SK-N-SH (cell line): Measurements from ENCODE around the gene NUBP1. TPM values are rescaled to one million over a fixed set of nuclear protein-coding genes. Genes with fewer than 3 reads are reported as not detected.

Experiments
- CTCF ChIA-PET: fragments of 300-600, 350-600 bp; formaldehyde crosslinking; extraction: SDS; loops from one replicate; lab custom pipeline; 2021; lab: Yijun Ruan, JAX
- POLR2A ChIA-PET: fragments of 350-600 bp; sonication (Branson Sonifier 250); formaldehyde crosslinking; extraction: SDS; loops from one replicate; lab custom pipeline; 2020; ENCODE audit warnings: antibody characterized with exemption, inconsistent platforms; lab: Yijun Ruan, JAX
- DNase-seq: peaks from one replicate; pipeline ENCODE4 v3.0.0; 2012
- H2AFZ ChIP-seq: fragments of 200-600 bp; sonication (generic); 2 replicates; pipeline ENCODE4 v1.8.1; 2016; ENCODE audit warnings: antibody characterized with exemption, mild to moderate bottlenecking, low read depth
- H3F3A ChIP-seq: fragments of 200-600 bp; sonication (generic); replicated peaks from 2 replicates; pipeline ENCODE3; 2016; ENCODE audit warnings: antibody characterized with exemption, mild to moderate bottlenecking; ENCODE audit not compliant: insufficient read depth
- H3K27ac ChIP-seq, 2 experiments: fragments of 200-500 bp in 1 of 2; fragments of 200-600 bp in 1 of 2; sonication (Bioruptor generic) in 1 of 2; sonication (generic), shearing (Covaris generic) in 1 of 2; 2 replicates each; pipeline versions ENCODE4 v1.5.1 to v1.6.1; 2014 to 2016; ENCODE audit warnings: low read depth in 2 of 2, inconsistent platforms in 1 of 2, low read length in 1 of 2, mild to moderate bottlenecking in 1 of 2, mixed read lengths in 1 of 2
- H3K27me3 ChIP-seq: fragments of 200-600 bp; sonication (generic), shearing (Covaris generic); 2 replicates; pipeline ENCODE4 v1.6.1; 2016; ENCODE audit warnings: mixed run types; ENCODE audit not compliant: insufficient read depth
- H3K36me3 ChIP-seq, 2 experiments: fragments of 200-500 bp in 1 of 2; fragments of 200-600 bp in 1 of 2; sonication (Bioruptor generic) in 1 of 2; sonication (generic) in 1 of 2; replicated peaks in 1 of 2; 2 replicates each; pipeline versions ENCODE3 to v1.5.1; 2014 to 2016; ENCODE audit warnings: low read length in 1 of 2, mild to moderate bottlenecking in 1 of 2; ENCODE audit not compliant: insufficient read depth in 2 of 2, control insufficient read depth in 1 of 2
- H3K4me1 ChIP-seq, 2 experiments: fragments of 200-500 bp in 1 of 2; fragments of 200-600 bp in 1 of 2; sonication (Bioruptor generic) in 1 of 2; sonication (generic), shearing (Covaris generic) in 1 of 2; 2 replicates each; pipeline versions ENCODE4 v1.5.1 to v1.6.1; 2014 to 2016; ENCODE audit warnings: low read depth in 1 of 2, low read length in 1 of 2, mixed run types in 1 of 2; ENCODE audit not compliant: insufficient read depth in 2 of 2, control insufficient read depth in 1 of 2
- H3K4me2 ChIP-seq: fragments of 200-600 bp; sonication (generic), shearing (Covaris generic); 2 replicates; pipeline ENCODE4 v1.6.1; 2017; ENCODE audit warnings: mixed run types
- H3K4me3 ChIP-seq, 2 experiments: fragments of 200-500 bp in 1 of 2; fragments of 200-600 bp in 1 of 2; sonication (Bioruptor generic) in 1 of 2; sonication (generic), shearing (Covaris generic) in 1 of 2; 2 replicates each; pipeline versions ENCODE4 v1.5.1 to v1.8.1; 2014 to 2016; ENCODE audit warnings: low read depth in 2 of 2, inconsistent platforms in 1 of 2, low read length in 1 of 2, mild to moderate bottlenecking in 1 of 2, mixed read lengths in 1 of 2, moderate library complexity in 1 of 2
- H3K79me2 ChIP-seq: fragments of 200-600 bp; sonication (generic); 2 replicates; pipeline ENCODE4 v1.8.1; 2017; ENCODE audit warnings: mild to moderate bottlenecking; ENCODE audit not compliant: insufficient read depth
- H3K9ac ChIP-seq: fragments of 200-600 bp; sonication (generic); 2 replicates; pipeline ENCODE4 v1.6.1; 2017; ENCODE audit warnings: mixed run types
- H3K9me2 ChIP-seq: fragments of 200-600 bp; sonication (generic); 2 replicates; pipeline ENCODE4 v1.6.1; 2017; ENCODE audit warnings: mixed run types
- H3K9me3 ChIP-seq: fragments of 200-600 bp; sonication (generic); 2 replicates; pipeline ENCODE4 v1.6.1; 2017; ENCODE audit warnings: mixed run types, mild to moderate bottlenecking, moderate library complexity
- H4K20me1 ChIP-seq: fragments of 200-600 bp; sonication (generic); 2 replicates; pipeline ENCODE4 v1.6.1; 2017; ENCODE audit warnings: mild to moderate bottlenecking, mixed run types; ENCODE audit not compliant: insufficient read depth
- CHD2 ChIP-seq: fragments of 150-350 bp; IDR thresholded peaks from 2 replicates; pipeline ENCODE4 v1.6.1; 2018; ENCODE audit warnings: low read length; ENCODE audit not compliant: partially characterized antibody
- CTCF ChIP-seq: fragments of 200-600 bp; sonication (generic); IDR thresholded peaks from 2 replicates; pipeline ENCODE4 v1.6.1; 2017; ENCODE audit warnings: antibody characterized with exemption, mild to moderate bottlenecking, moderate library complexity
- ELF1 ChIP-seq: IDR thresholded peaks from 2 replicates; pipeline ENCODE4 v1.4.0; 2012
- EP300 ChIP-seq, 2 experiments: IDR thresholded peaks; 2 replicates each; pipeline versions ENCODE4 v1.4.0 to v1.6.1; 2012; ENCODE audit warnings: borderline replicate concordance in 1 of 2, low read depth in 1 of 2, low read length in 1 of 2
- FOSL2 ChIP-seq: IDR thresholded peaks from 2 replicates; pipeline ENCODE4 v1.4.0; 2012; ENCODE audit warnings: low read depth, mild to moderate bottlenecking, moderate library complexity, borderline replicate concordance
- GATA2 ChIP-seq: sonication (generic); formaldehyde crosslinking; IDR thresholded peaks from 2 replicates; pipeline ENCODE4 v1.5.0; 2020; ENCODE audit warnings: mild to moderate bottlenecking, missing genetic modification reagents
- MXI1 ChIP-seq: IDR thresholded peaks from 2 replicates; pipeline ENCODE4 v1.6.1; 2012; ENCODE audit warnings: mild to moderate bottlenecking, low read depth, low read length, improper control_type of control experiment
- NFIC ChIP-seq: IDR thresholded peaks from 2 replicates; pipeline ENCODE4 v1.4.0; 2012; ENCODE audit warnings: borderline replicate concordance
- RAD21 ChIP-seq: IDR thresholded peaks from 2 replicates; pipeline ENCODE4 v1.6.1; 2012; ENCODE audit warnings: mild to moderate bottlenecking, low read length
- RXRA ChIP-seq: IDR thresholded peaks from 2 replicates; pipeline ENCODE4 v1.4.0; 2012; ENCODE audit warnings: low read depth, mild to moderate bottlenecking, borderline replicate concordance
- SIN3A ChIP-seq: IDR thresholded peaks from 2 replicates; pipeline ENCODE4 v1.6.1; 2012; ENCODE audit warnings: low read depth, mild to moderate bottlenecking, low read length, moderate library complexity, borderline replicate concordance
- TAF1 ChIP-seq: IDR thresholded peaks from 2 replicates; pipeline ENCODE4 v1.6.1; 2012; ENCODE audit warnings: low read depth, mild to moderate bottlenecking, low read length, moderate library complexity, borderline replicate concordance
- TCF12 ChIP-seq: IDR thresholded peaks from 2 replicates; pipeline ENCODE4 v1.4.0; 2012
- TEAD4 ChIP-seq: IDR thresholded peaks from 2 replicates; pipeline ENCODE4 v1.4.0; 2012; ENCODE audit warnings: mild to moderate bottlenecking, borderline replicate concordance; ENCODE audit not compliant: insufficient read depth
- USF2 ChIP-seq: fragments of 150-350 bp; IDR thresholded peaks from 2 replicates; pipeline ENCODE4 v1.6.1; 2017; ENCODE audit warnings: antibody characterized with exemption, low read length, low read depth, borderline replicate concordance
- YY1 ChIP-seq: IDR thresholded peaks from 2 replicates; pipeline ENCODE4 v1.4.0; 2012; ENCODE audit warnings: low read depth, mild to moderate bottlenecking
- WGBS: methylation state at CpG from one replicate; pipeline ENCODE4 v1.1.6; 2017; ENCODE audit warnings: low lambda C conversion rate; 5-methylcytosine and 5-hydroxymethylcytosine counted together
- polyA plus RNA-seq, 3 experiments: library from polyadenylated mRNA; depleted of rRNA; stranded (reverse); fragments of >200 nt; gene quantifications; 2 replicates each; pipeline ENCODE4 v1.2.3, GENCODE V29; 2012
- TF ChIP-seq, protein P1 (sequence below): IDR thresholded peaks from 2 replicates; pipeline ENCODE4 v1.4.0; 2012; ENCODE audit warnings: low read depth, borderline replicate concordance

The NUBP1 gene
- polyA plus RNA-seq, 1 of the 3 experiments (the other 2 are of a cell fraction) = 49.8 TPM

DNA sequence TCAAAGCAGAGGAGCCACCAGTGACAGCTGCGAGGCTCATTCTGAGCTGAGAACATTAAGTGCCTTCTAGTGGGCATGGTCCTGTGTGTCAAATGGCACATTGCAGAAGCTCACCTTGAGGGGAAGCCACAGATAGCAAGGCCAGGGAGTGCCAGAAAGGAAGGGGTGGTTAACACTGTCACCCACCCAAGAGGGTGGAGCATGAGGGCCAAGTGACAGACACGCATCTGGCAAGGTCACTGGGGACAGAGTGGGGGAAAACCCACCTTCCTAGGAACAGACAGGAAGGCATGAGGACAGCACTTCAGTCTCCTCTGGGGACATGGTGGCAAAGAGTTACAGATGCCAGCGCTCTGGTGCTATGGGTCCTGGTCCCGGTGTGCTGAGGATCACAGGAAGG, 22.1 kb downstream of the NUBP1 start:
- CTCF ChIA-PET = interaction anchor here (0.6 to 1.7 kb wide), 2 partner anchors 25 to 153 kb away, joined by 3 to 7 read pairs; no protein-coding TSS in a partner anchor
- Histone ChIP-seq H3K79me2 (no peaks in the 10 kb centered on the region), H3K9me2 (no peaks in the 10 kb centered on the region), H3K36me3 (peaks cover 8 to 18% of the 10 kb centered on the region in 2 experiments), H3F3A (no peaks in the 10 kb centered on the region), H3K27me3 (no peaks in the 10 kb centered on the region), H3K27ac (no peak overlapping the region), H3K9ac (no peak overlapping the region), H3K4me3 (no peak overlapping the region), H4K20me1 (no peaks in the 10 kb centered on the region), H2AFZ (no peak overlapping the region), H3K4me1 (peaks cover 0 to 6% of the 10 kb centered on the region in 2 experiments; a peak in 1 of 4 replicates), H3K9me3 (no peaks in the 10 kb centered on the region), H3K4me2 (no peak overlapping the region)
- POLR2A ChIA-PET = interaction anchor here (0.6 kb wide), 1 partner anchor 22 kb away, joined by 3 read pairs; no protein-coding TSS in a partner anchor
- TF ChIP-seq MXI1 (no peak), TEAD4 (no peak), RAD21 (no peak), GATA2 (CRISPR knock-in tag) (no peak), USF2 (no peak), CTCF (no peak), YY1 (no peak), SIN3A (no peak), ELF1 (no peak), TAF1 (no peak), EP300 (IDR thresholded peaks at IDR 0.05; ENCODE audit: borderline replicate concordance in 1 of 2, low read depth in 1 of 2, low read length in 1 of 2) (no peak), RXRA (no peak), CHD2 (no peak), FOSL2 (no peak), NFIC (no peak), TCF12 (no peak)
- TF ChIP-seq, protein P1, sequence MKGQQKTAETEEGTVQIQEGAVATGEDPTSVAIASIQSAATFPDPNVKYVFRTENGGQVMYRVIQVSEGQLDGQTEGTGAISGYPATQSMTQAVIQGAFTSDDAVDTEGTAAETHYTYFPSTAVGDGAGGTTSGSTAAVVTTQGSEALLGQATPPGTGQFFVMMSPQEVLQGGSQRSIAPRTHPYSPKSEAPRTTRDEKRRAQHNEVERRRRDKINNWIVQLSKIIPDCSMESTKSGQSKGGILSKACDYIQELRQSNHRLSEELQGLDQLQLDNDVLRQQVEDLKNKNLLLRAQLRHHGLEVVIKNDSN = no peak
- no peak for DNase-seq
- no CpG with 5 or more reads among the region's 4 CpGs for WGBS
